C4-2B (cell line): ENCODE data around the gene SRXN1.
"Not testable (repeated sequence)": the region's sequence is repeated elsewhere in the genome, so short reads cannot be mapped to it uniquely, and the experiment has no call there.

Experiments used
- H3K27ac ChIP-seq: fragments of 450-650 bp; 2 replicates; pipeline ENCODE4 v1.5.1; 2017
- ZFX ChIP-seq: fragments of 450-650 bp; IDR thresholded peaks from 2 replicates; pipeline ENCODE4 v1.6.1; 2017
- TF ChIP-seq, protein P1 (sequence below): fragments of 450-650 bp; conservative IDR thresholded peaks from 2 replicates; pipeline ENCODE4 v1.5.1; 2017; ENCODE audit warnings: mild to moderate bottlenecking

Gene SRXN1

DNA sequence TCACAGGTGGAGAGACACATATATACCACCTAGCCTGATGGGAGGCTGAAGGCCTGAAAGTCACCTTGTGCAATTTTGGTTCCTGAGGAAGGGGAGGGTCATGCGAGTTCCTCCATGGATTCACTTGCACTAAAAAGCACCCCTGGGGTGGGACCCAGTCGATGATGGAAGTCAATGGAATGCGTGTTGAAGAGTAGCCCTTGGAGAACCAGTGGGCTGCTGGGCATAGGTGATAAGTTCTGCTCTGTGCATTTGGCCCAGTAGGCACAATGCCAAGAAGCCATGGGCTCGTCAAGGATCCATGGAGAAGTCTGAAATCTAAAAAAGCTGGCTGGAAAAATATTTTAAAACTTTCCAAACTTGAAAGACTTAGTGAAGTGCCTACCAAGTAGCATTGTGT lies 41.5 kb upstream of the SRXN1 start:
- TF ChIP-seq, protein P1, sequence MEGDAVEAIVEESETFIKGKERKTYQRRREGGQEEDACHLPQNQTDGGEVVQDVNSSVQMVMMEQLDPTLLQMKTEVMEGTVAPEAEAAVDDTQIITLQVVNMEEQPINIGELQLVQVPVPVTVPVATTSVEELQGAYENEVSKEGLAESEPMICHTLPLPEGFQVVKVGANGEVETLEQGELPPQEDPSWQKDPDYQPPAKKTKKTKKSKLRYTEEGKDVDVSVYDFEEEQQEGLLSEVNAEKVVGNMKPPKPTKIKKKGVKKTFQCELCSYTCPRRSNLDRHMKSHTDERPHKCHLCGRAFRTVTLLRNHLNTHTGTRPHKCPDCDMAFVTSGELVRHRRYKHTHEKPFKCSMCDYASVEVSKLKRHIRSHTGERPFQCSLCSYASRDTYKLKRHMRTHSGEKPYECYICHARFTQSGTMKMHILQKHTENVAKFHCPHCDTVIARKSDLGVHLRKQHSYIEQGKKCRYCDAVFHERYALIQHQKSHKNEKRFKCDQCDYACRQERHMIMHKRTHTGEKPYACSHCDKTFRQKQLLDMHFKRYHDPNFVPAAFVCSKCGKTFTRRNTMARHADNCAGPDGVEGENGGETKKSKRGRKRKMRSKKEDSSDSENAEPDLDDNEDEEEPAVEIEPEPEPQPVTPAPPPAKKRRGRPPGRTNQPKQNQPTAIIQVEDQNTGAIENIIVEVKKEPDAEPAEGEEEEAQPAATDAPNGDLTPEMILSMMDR = no peak
- no peak for TF ChIP-seq ZFX
- peak overlapping the region; percentile 25 for H3K27ac ChIP-seq

DNA sequence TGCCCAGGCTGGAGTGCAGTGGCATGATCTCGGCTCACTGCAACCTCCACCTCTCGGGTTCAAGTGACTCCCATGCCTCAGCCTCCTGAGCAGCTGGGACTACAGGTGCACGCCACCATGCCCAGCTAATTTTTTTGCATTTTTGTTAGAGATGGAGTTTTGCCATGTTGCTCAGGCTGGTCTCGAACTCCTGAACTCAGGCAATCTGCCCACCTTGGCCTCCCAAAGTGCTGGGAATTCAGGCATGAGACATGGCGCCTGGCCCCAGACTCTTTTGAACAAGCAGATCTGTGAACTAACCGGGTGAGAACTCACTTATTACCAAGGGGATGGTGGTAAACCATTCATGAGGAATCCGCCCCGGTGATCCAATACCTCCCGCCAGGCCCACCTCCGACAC lies 40.8 kb upstream of the SRXN1 start:
- H3K27ac ChIP-seq = not testable (repeated sequence)

DNA sequence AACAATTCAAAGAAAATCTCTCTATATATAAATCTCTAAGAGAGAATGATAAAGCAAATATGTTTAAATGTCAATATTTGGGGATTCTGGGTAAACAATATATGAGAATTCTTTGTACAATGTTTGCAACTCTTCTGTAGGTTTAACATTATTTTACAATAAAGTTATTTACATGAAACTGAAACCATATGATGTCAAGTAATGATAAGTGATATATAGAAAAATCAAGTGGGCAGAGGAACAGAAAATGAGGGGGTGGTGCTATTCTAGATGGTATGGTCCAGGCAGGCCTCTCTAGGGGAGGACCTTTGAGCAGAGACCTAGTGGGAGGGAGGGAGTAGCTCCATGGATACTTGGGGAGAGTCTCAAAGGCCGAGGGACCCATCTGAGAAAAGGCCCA lies 39.0 kb upstream of the SRXN1 start:
- TF ChIP-seq, protein P1 = no peak
- no peak for TF ChIP-seq ZFX
- no peak overlapping the region for H3K27ac ChIP-seq

DNA sequence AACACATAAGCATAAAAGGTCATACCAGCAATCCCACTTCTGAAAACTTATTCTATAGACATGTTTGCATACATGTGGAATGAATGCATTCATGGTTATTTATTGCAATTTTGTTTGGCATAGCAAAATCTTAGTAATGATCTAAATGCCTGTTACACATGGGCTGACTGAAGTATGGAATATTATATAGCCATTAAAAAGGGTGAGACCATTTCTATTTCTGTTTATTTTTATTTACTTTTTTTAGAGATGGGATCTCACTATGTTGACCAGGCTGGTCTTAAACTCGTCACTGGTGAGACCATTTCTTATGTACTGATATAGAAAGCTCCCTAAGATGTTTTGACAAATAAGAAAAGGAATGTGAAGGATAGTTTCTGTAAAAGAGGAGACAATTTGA lies 36.9 kb upstream of the SRXN1 start:
- no peak for TF ChIP-seq ZFX
- TF ChIP-seq, protein P1 = no peak
- H3K27ac ChIP-seq = no peak overlapping the region

DNA sequence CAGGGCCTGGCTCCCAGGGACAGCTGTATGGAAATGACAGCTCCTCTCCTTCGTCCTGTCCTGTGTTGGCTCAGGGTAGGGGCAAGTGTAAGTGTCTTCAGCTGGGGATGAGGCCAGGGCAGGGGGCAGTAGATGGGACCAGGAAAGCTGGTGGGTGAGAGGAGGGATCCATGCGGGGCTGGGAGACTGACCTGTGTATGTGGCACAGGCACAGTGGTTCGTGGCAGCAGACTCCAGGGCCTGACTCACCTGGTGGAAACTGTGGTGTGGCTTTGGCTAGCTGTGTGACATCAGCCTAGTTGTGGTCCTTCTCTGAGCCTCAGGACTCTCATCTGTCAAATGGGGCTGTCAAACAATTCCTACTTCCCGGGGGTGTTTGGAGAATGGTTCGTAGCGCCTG lies 36.3 kb upstream of the SRXN1 start:
- no peak for TF ChIP-seq ZFX
- TF ChIP-seq, protein P1 = no peak
- no peak overlapping the region for H3K27ac ChIP-seq

DNA sequence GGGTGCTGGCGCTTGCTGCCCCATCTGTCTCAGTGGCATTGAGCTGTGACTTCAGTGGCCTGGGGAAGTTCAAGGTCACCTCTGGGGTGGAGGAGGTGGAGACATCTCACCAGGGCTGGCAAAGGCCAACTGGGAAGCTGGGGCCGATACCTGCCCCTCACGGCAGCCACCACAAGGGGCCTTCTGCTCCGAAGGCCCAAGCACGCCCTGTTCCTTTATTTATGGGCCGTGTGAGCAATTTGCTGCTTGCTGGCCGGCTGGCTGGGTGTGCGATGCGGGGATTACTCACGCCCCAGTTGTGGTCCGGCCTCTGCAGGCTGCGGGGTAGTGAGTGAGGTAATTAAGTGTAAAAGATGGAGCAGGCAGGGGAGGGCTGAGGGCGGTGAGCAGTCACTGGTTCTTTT lies 35.8 kb upstream of the SRXN1 start:
- no peak overlapping the region for H3K27ac ChIP-seq
- TF ChIP-seq, protein P1 = no peak
- no peak for TF ChIP-seq ZFX

DNA sequence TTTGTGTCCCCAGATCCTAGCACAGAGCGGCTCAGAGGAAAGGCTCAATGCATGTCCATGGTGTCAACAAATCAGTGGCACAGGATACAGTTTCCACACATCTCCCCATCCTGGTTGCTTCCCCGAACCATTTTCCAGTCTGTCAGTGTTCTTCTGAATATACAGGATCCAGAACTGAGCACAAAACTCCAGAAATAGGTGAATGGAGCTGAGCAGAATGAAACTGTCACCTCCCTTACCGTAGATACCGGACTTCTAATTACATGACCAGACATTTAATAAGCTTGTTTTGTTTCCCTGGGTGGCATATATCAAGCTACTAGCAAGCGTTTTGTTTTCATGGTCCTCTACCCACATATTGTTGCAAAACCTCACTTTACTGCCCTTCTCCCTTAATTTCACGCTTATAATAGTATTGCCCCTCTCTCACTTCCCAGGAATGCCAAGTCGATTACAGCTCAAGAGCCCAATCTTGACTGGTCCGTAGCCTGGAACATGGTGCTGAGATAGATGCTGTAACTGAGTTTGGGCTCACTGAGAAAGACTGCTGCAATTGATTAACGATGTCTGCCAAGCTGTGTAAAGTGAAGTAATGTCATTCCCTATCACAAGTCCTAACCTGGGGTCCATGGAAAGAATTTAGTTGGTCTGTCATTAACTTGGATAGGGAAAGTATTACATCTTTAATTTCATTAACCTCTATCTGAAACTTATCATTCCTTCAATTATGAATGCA lies 34.6 kb upstream of the SRXN1 start:
- TF ChIP-seq, protein P1 = no peak
- TF ChIP-seq ZFX = no peak
- no peak overlapping the region for H3K27ac ChIP-seq

DNA sequence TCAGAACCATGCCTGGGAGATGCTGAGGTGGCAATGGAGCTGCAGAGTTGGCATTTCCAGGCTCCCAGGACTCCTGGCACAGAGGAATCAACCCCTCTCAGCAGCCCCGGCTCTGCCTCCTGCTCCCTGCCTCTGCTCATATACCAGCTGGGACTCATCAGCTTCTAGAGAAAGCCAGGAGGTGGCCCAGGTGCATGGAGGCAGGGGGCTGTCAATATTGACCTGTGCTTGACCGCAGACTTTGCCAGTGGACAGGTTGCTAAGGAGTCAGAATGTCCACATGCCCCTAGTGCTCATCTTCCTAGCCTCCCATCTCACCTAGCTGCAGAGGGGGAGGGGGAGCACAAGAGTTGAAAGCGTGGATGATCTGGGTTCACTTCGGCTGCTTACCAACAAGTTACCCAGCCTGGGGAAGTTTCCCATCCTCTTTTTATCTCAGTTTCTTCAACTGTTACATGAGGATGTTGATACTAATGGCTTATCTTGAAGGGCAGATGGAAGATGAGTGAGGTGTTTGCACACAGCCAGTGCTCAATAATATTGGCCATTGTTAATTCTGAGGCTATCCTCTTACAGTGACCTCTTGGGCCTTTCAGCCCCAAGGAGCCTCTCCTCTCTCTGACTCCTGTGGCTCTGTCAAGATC lies 31.8 kb upstream of the SRXN1 start:
- no peak for TF ChIP-seq ZFX
- TF ChIP-seq, protein P1 = no peak
- H3K27ac ChIP-seq = no peak overlapping the region
